GM13976 (cell line): ENCODE results near the gene TBX4.

ENCODE experiments used
- DNase-seq: peaks from one replicate; pipeline ENCODE4 v3.0.0; 2012; ENCODE audit warnings: low spot score
- CTCF ChIP-seq: IDR thresholded peaks from 2 replicates; pipeline ENCODE4 v1.5.1; 2012; ENCODE audit warnings: borderline replicate concordance, mild to moderate bottlenecking; ENCODE audit not compliant: insufficient read depth; ENCODE audit errors: extremely low read depth, missing control alignments, control extremely low read depth
- in situ Hi-C: fragments of 300-500 bp; cut with MboI; formaldehyde crosslinking; loops from one replicate; pipeline ENCODE4 v1.12.0; 2022; ENCODE audit warnings: low sequenced_read_pairs, mixed read lengths, inconsistent platforms; ENCODE audit not compliant: unreplicated experiment

Gene TBX4

GRCh38 chr17:61464130-61464842 is 12.1 kb downstream of the TBX4 start:
- in situ Hi-C loops, result no loop called here

GRCh38 chr17:61464843-61465180 is 12.6 kb downstream of the TBX4 start:
- in situ Hi-C loops, result no loop called here
- TF ChIP-seq CTCF, result no peak
- DNase-seq, result no peak

More at GRCh38 chr17:61464130-61464842, 12.1 kb downstream of the TBX4 start:
- DNase-seq, result no peak
- TF ChIP-seq CTCF, result no peak

GRCh38 chr17:61465550-61466237 is 13.5 kb downstream of the TBX4 start:
- in situ Hi-C loops, result no loop called here
- DNase-seq, result no peak
- no peak for TF ChIP-seq CTCF

- in situ Hi-C loops, result no loop called here
- TF ChIP-seq CTCF, result no peak
- no peak for DNase-seq
Measured at GRCh38 chr17:61466246-61466645, 14.0 kb downstream of the TBX4 start.

- in situ Hi-C loops, result no loop called here
- TF ChIP-seq CTCF, result no peak
- DNase-seq, result no peak
Measured at GRCh38 chr17:61467416-61468262, 15.4 kb downstream of the TBX4 start.

- no peak for TF ChIP-seq CTCF
- in situ Hi-C loops, result no loop called here
- DNase-seq, result no peak
Measured at GRCh38 chr17:61468263-61468907, 16.2 kb downstream of the TBX4 start.
